HL-60 (cell line): ENCODE results near the gene COX10.
A peak's percentile ranks its signal among the peaks of the same experiment; 100 is the strongest.

ENCODE experiments used
- DNase-seq, 2 experiments: peaks; one replicate each; pipeline ENCODE4 v3.0.0-alpha.2; 2010 to 2020; ENCODE audit warnings: low read depth in 1 of 2, low spot score in 1 of 2
- H3K27ac ChIP-seq: fragments of 250-450 bp; sonication (Bioruptor Pico); replicated peaks from 2 replicates; pipeline ENCODE4 v1.5.1; 2020; ENCODE audit warnings: mild to moderate bottlenecking, moderate library complexity
- H3K27me3 ChIP-seq: fragments of 250-450 bp; sonication (Bioruptor Pico); 2 replicates; pipeline ENCODE4 v1.5.1; 2021; ENCODE audit warnings: mild to moderate bottlenecking, moderate library complexity; ENCODE audit not compliant: insufficient read depth, poor library complexity, severe bottlenecking
- H3K4me3 ChIP-seq: replicated peaks from 2 replicates; pipeline ENCODE4 v1.5.1; 2011; ENCODE audit warnings: mild to moderate bottlenecking, control low read depth, low read length; ENCODE audit not compliant: insufficient read depth
- GABPA ChIP-seq: IDR thresholded peaks from 2 replicates; pipeline ENCODE4 v1.6.1; 2012; ENCODE audit warnings: low read depth
- POLR2AphosphoS5 ChIP-seq: IDR thresholded peaks from 2 replicates; pipeline ENCODE4 v1.6.1; 2012; ENCODE audit warnings: low read depth
- SPI1 ChIP-seq: IDR thresholded peaks from 2 replicates; pipeline ENCODE4 v1.6.1; 2012; ENCODE audit warnings: low read depth, mild to moderate bottlenecking, borderline replicate concordance
- TF ChIP-seq, protein P1 (sequence below): IDR thresholded peaks from one replicate; pipeline ENCODE4 v1.5.1; 2011; ENCODE audit warnings: low read length, control low read depth, inconsistent platforms; ENCODE audit not compliant: insufficient read depth
- TF ChIP-seq, protein P2 (sequence below): IDR thresholded peaks from 2 replicates; pipeline ENCODE4 v1.6.1; 2012; ENCODE audit warnings: low read depth; ENCODE audit not compliant: insufficient replicate concordance

The COX10 gene

DNA sequence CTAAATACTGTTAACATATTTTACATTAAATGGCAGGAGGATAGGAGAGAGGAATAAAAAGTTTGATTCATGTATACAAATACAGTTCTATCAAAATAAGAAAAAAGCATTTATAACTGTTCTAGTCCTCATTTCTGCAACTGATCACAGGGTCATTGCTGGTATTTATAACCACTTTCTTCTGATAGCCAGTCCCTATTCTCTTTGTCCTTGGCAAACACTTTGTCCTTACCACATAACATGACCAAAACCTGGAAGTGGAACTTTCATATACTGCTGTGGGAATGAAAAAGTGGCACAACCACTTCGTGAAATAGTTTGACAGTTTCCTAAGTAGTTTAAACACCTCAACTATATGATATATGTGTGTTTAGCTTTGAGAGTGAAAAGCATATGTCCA is 84.1 kb downstream of the COX10 start:
- H3K4me3 ChIP-seq = no peak overlapping the region
- H3K27me3 ChIP-seq = no peaks in the 10 kb centered on the region
- TF ChIP-seq, protein P1, sequence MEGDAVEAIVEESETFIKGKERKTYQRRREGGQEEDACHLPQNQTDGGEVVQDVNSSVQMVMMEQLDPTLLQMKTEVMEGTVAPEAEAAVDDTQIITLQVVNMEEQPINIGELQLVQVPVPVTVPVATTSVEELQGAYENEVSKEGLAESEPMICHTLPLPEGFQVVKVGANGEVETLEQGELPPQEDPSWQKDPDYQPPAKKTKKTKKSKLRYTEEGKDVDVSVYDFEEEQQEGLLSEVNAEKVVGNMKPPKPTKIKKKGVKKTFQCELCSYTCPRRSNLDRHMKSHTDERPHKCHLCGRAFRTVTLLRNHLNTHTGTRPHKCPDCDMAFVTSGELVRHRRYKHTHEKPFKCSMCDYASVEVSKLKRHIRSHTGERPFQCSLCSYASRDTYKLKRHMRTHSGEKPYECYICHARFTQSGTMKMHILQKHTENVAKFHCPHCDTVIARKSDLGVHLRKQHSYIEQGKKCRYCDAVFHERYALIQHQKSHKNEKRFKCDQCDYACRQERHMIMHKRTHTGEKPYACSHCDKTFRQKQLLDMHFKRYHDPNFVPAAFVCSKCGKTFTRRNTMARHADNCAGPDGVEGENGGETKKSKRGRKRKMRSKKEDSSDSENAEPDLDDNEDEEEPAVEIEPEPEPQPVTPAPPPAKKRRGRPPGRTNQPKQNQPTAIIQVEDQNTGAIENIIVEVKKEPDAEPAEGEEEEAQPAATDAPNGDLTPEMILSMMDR = no peak
- TF ChIP-seq POLR2AphosphoS5 (no peak), SPI1 (no peak), GABPA (no peak)
- TF ChIP-seq, protein P2, sequence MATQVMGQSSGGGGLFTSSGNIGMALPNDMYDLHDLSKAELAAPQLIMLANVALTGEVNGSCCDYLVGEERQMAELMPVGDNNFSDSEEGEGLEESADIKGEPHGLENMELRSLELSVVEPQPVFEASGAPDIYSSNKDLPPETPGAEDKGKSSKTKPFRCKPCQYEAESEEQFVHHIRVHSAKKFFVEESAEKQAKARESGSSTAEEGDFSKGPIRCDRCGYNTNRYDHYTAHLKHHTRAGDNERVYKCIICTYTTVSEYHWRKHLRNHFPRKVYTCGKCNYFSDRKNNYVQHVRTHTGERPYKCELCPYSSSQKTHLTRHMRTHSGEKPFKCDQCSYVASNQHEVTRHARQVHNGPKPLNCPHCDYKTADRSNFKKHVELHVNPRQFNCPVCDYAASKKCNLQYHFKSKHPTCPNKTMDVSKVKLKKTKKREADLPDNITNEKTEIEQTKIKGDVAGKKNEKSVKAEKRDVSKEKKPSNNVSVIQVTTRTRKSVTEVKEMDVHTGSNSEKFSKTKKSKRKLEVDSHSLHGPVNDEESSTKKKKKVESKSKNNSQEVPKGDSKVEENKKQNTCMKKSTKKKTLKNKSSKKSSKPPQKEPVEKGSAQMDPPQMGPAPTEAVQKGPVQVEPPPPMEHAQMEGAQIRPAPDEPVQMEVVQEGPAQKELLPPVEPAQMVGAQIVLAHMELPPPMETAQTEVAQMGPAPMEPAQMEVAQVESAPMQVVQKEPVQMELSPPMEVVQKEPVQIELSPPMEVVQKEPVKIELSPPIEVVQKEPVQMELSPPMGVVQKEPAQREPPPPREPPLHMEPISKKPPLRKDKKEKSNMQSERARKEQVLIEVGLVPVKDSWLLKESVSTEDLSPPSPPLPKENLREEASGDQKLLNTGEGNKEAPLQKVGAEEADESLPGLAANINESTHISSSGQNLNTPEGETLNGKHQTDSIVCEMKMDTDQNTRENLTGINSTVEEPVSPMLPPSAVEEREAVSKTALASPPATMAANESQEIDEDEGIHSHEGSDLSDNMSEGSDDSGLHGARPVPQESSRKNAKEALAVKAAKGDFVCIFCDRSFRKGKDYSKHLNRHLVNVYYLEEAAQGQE = no peak
- H3K27ac ChIP-seq = no peak overlapping the region
- no peak for DNase-seq

GRCh38 chr17:14156689-14157088 is 87.4 kb downstream of the COX10 start:
- H3K27ac ChIP-seq = peak overlapping the region; percentile 33; the same call in 1 of the 2 replicates
- DNase-seq = peak; percentile 20 to 65
- TF ChIP-seq POLR2AphosphoS5 = no peak
- TF ChIP-seq, protein P2 = no peak
- TF ChIP-seq, protein P1 = no peak
- no peak for TF ChIP-seq GABPA
- no peak for TF ChIP-seq SPI1
- H3K27me3 ChIP-seq = no peaks in the 10 kb centered on the region
- no peak overlapping the region for H3K4me3 ChIP-seq

GRCh38 chr17:14157822-14158221 is 88.5 kb downstream of the COX10 start:
- DNase-seq = no peak
- Histone ChIP-seq H3K4me3 (no peak overlapping the region), H3K27ac (no peak overlapping the region), H3K27me3 (no peaks in the 10 kb centered on the region)
- TF ChIP-seq POLR2AphosphoS5 (no peak), GABPA (no peak), SPI1 (no peak)
- TF ChIP-seq, protein P2 = no peak
- TF ChIP-seq, protein P1 = no peak
